Measurements from ENCODE around the gene ELF3. TPM values are rescaled to one million over a fixed set of nuclear protein-coding genes. Genes with fewer than 3 reads are reported as not detected.

Gene ELF3
- total and polyA plus RNA-seq, 10 of the 15 experiments (the other 5 are each of a cell fraction or from before 2014, with no cell fraction given) = 0.07 to 14.3 (median 0.58) TPM; not detected in 1

DNA sequence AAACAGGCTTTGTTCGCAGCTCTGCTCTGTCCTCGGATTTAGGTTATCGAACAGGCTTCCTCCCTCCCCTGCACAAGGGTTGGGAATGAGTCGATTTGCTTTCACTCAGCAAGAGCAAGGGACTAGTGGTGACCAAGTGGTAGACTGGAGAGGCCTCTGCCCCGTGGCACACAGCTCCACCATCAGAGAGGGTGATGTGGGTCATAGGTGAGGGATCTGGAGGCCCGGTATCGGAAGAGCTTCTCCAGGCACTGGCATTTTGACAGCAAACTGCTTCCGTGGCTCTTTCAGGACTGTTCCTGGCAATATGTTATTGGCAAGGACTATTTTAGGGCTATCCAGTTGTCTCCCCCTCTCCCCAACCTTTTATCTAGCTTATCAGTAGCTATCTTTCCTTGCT is 3.1 kb upstream of the ELF3 start:
- FAIRE-seq (no peak), DNase-seq (ENCODE audit: low read depth, low spot score) (no peak), ATAC-seq (no peak)
- no peak overlapping the region for H3K4me2 ChIP-seq (ENCODE audit: control insufficient read depth, insufficient read depth)
- H3K9me3 ChIP-seq (replicated peaks; ENCODE audit: control insufficient read depth, insufficient read depth, low read length) = no peaks in the 10 kb centered on the region
- H3K4me1 ChIP-seq (ENCODE audit: control insufficient read depth, insufficient read depth, low read length) = peaks cover 11% of the 10 kb centered on the region
- H3K4me3 ChIP-seq = no peak overlapping the region
- ChIA-PET RAD21 (ENCODE audit: unreplicated experiment) (interaction anchor here (0.6 to 6.3 kb wide), 9 partner anchors 27 to 128 kb away, joined by 3 to 76 read pairs (median 4); no protein-coding TSS in a partner anchor), POLR2A (interaction anchor here (0.6 kb wide), 1 partner anchor 433 kb away, joined by 3 read pairs; no protein-coding TSS in a partner anchor), SMC1A (ENCODE audit: uncharacterized antibody, unreplicated experiment) (interaction anchor here (0.7 to 4.8 kb wide), 7 partner anchors 8 to 159 kb away, joined by 3 to 67 read pairs (median 8); no protein-coding TSS in a partner anchor), CTCF (interaction anchor here (0.6 to 6.9 kb wide), 13 partner anchors 8 to 153 kb away, joined by 3 to 171 read pairs (median 4); partner anchors contain the start of gene PTPN7)
- 94% methylated on average over 8 of the region's 8 CpGs for WGBS (ENCODE audit: insufficient coverage, insufficient replicate concordance, low lambda C conversion rate, missing lambda C conversion rate)
- intact Hi-C loops (cut with micrococcal nuclease; ENCODE audit: unreplicated experiment) = no loop called here
- H3K9ac ChIP-seq (ENCODE audit: control insufficient read depth, insufficient read depth, low read length) = no peak overlapping the region
- TF ChIP-seq STAT1 (conservative IDR thresholded peaks at IDR 0.05) (no peak), CBX5 (IDR thresholded peaks at IDR 0.05; ENCODE audit: low read depth) (no peak), ASH2L (IDR thresholded peaks at IDR 0.05; ENCODE audit: borderline replicate concordance, low read depth) (no peak), TAF1 (IDR thresholded peaks at IDR 0.05; ENCODE audit: borderline replicate concordance, low read depth, low read length) (no peak), SREBF2 (IDR thresholded peaks at IDR 0.05; ENCODE audit: low read length) (no peak), RBBP5 (conservative IDR thresholded peaks at IDR 0.05) (no peak), CHD4 (IDR thresholded peaks at IDR 0.05) (no peak), PAX5 (IDR thresholded peaks at IDR 0.05; ENCODE audit: borderline replicate concordance, low read depth, low read length) (no peak)
- TF ChIP-seq, protein P1, sequence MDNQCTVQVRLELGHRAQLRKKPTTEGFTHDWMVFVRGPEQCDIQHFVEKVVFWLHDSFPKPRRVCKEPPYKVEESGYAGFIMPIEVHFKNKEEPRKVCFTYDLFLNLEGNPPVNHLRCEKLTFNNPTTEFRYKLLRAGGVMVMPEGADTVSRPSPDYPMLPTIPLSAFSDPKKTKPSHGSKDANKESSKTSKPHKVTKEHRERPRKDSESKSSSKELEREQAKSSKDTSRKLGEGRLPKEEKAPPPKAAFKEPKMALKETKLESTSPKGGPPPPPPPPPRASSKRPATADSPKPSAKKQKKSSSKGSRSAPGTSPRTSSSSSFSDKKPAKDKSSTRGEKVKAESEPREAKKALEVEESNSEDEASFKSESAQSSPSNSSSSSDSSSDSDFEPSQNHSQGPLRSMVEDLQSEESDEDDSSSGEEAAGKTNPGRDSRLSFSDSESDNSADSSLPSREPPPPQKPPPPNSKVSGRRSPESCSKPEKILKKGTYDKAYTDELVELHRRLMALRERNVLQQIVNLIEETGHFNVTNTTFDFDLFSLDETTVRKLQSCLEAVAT (IDR thresholded peaks at IDR 0.05) = no peak
- TF ChIP-seq, protein P2, sequence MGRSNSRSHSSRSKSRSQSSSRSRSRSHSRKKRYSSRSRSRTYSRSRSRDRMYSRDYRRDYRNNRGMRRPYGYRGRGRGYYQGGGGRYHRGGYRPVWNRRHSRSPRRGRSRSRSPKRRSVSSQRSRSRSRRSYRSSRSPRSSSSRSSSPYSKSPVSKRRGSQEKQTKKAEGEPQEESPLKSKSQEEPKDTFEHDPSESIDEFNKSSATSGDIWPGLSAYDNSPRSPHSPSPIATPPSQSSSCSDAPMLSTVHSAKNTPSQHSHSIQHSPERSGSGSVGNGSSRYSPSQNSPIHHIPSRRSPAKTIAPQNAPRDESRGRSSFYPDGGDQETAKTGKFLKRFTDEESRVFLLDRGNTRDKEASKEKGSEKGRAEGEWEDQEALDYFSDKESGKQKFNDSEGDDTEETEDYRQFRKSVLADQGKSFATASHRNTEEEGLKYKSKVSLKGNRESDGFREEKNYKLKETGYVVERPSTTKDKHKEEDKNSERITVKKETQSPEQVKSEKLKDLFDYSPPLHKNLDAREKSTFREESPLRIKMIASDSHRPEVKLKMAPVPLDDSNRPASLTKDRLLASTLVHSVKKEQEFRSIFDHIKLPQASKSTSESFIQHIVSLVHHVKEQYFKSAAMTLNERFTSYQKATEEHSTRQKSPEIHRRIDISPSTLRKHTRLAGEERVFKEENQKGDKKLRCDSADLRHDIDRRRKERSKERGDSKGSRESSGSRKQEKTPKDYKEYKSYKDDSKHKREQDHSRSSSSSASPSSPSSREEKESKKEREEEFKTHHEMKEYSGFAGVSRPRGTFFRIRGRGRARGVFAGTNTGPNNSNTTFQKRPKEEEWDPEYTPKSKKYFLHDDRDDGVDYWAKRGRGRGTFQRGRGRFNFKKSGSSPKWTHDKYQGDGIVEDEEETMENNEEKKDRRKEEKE (IDR thresholded peaks at IDR 0.05) = no peak
- TF ChIP-seq, protein P3, sequence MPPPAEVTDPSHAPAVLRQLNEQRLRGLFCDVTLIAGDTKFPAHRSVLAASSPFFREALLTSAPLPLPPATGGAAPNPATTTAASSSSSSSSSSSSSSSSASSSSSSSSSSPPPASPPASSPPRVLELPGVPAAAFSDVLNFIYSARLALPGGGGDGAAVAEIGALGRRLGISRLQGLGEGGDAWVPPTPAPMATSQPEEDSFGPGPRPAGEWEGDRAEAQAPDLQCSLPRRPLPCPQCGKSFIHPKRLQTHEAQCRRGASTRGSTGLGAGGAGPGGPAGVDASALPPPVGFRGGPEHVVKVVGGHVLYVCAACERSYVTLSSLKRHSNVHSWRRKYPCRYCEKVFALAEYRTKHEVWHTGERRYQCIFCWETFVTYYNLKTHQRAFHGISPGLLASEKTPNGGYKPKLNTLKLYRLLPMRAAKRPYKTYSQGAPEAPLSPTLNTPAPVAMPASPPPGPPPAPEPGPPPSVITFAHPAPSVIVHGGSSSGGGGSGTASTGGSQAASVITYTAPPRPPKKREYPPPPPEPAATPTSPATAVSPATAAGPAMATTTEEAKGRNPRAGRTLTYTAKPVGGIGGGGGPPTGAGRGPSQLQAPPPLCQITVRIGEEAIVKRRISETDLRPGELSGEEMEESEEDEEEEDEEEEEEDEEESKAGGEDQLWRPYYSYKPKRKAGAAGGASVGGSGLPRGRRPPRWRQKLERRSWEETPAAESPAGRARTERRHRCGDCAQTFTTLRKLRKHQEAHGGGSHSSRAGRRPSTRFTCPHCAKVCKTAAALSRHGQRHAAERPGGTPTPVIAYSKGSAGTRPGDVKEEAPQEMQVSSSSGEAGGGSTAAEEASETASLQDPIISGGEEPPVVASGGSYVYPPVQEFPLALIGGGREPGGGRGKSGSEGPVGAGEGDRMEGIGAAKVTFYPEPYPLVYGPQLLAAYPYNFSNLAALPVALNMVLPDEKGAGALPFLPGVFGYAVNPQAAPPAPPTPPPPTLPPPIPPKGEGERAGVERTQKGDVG (CRISPR knock-in tag; IDR thresholded peaks at IDR 0.05) = no peak
- H3K27me3 ChIP-seq (replicated peaks in 1 of 2; ENCODE audit: control insufficient read depth in 2 of 2, insufficient read depth in 2 of 2, low read length in 1 of 2) = no peaks in the 10 kb centered on the region
- H3K27ac ChIP-seq (ENCODE audit: control insufficient read depth, insufficient read depth) = no peak overlapping the region
- no peaks in the 10 kb centered on the region for H3K79me2 ChIP-seq (ENCODE audit: control insufficient read depth, insufficient read depth, low read length)
- peaks cover 5 to 8% of the 10 kb centered on the region in 2 experiments; a peak in 2 of 4 replicates for H3K36me3 ChIP-seq (ENCODE audit: control insufficient read depth in 2 of 2, insufficient read depth in 2 of 2, low read length in 1 of 2)
- no peak overlapping the region for H2AFZ ChIP-seq (ENCODE audit: control insufficient read depth, low read depth, low read length)
- in situ Hi-C loops (cut with MboI) = no loop called here
- H4K20me1 ChIP-seq (ENCODE audit: control insufficient read depth, insufficient read depth) = no peaks in the 10 kb centered on the region
- no TSS peak for BruUV-seq (replicated peaks)
